ENCODE measurements around the gene FLG.
A peak's percentile ranks its signal among the peaks of the same experiment; 100 is the strongest.
"Not testable (repeated sequence)": the region's sequence is repeated elsewhere in the genome, so short reads cannot be mapped to it uniquely, and the experiment has no call there.

Gene FLG

DNA sequence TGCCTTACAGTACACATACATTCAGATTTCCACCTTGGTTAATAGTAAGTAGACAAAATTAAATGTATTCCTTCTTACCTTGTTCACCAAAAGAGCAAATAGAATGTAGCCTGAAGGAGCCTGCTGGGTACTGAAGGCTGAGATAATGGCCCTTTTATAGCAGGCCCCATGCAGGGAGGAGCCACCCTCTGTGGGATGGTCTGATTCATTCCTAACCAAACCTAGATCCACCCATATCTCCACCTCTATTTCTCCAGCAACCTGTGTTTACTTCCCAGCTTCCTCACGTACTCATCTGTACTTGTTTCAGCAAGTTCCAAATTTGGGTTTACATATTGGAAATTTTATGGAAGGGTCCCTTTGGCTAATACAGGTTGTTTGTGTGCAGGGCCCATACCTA lies at the start of gene FLG:
FLG (minus strand) TSS at position 129 of the 400 bp plus-strand sequence. CDS start 9,783 bp downstream, outside the sequence.
- DNase-seq: no peak

DNA sequence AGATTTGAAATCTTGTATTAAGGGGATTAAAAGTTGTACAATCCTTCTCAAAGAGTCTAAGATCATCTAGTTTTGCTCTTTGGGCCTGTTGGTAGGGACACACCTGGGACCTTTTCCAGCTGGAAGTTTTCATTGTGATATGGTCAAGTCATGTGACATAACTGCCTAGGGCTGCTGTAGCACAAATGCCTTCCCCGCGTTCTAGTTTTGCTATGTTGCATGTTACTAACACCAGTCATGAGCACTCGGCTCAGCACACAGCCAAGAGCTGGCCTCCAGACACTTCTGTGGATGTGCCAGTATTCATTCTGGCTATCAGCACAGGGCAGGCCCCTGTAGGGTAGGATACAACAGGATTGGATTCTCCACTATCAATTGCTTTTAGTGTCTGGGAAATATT lies 49.4 kb upstream of the FLG start:
- no peak for DNase-seq

DNA sequence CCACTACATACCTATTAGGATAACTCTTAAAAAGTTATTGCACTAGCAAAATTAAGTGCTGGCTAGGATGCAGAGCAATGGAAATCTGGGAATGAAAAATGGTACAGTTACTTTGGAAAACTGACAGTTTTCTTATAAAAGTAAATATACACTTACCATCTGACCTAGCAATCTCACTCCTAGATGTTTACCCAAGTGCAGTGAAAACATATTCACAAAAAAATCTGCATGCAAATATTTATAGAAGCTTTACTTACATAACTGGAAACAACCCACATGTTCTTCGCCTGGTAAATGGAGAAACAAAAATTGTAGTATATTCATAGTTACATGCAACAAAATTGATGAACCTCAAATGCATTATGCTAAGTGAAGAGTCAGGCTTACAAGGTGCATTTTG lies 47.6 kb upstream of the FLG start:
- DNase-seq: no peak

DNA sequence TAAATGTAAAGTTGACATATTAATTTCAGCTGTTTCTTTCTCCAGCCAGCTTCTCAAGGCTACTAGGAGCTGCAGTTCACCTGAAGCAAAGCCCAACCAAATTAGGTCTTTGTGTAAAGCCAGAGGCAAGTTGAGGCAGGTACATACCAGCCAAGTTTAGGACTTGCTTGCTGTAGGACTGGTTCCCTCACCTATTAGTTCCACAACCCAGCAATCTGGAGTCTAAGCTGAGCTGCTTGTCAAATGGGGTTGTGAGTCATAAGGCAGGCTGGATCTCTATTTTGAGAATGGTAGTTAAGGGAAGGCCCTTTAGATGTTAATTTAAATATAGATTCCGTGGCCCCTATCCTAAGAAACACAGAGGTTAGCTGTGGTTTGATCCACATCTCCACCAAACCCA lies 42.4 kb upstream of the FLG start:
- DNase-seq: no peak

DNA sequence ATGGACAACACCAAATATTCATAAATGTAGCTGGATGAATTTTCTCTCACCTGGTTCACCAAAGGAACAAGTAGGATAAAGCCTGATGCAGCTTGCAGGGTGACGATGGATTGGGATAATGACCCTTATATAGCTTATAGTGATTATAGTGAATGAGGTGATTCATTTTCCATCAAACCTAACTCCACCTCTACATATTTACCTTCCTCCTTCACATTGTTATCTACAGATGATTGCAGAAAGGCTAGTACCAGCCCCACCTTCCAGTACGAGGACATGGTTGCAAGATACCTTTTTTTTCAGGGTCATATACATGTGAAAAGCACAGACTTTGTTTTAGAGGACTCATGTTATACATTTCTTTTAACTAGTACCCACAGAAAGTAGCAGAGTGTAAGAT lies 34.9 kb upstream of the FLG start, which contains the start of gene FLG2:
FLG2 (minus strand) TSS at position 101 of the 400 bp plus-strand sequence. CDS start 1,122 bp downstream, outside the sequence.
- no peak for DNase-seq

DNA sequence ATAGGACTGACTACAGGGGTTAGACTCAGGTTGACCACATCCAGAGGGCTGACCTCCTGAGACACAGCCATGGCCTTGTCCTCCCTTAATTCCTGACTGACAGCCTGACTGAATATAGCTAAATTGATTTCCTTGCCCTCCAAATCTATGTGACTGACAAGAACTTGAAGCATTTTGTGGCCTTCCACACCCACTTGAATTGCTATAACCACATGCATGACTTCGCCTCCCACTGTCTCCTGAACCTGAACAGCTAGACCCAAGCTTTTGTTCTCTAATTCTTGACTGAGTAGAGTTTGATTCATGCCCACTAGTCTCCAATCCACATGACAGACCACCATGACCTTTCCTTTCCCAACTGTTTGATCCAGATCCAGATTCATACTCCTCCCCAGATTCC lies 31.7 kb upstream of the FLG start:
- no peak for DNase-seq

DNA sequence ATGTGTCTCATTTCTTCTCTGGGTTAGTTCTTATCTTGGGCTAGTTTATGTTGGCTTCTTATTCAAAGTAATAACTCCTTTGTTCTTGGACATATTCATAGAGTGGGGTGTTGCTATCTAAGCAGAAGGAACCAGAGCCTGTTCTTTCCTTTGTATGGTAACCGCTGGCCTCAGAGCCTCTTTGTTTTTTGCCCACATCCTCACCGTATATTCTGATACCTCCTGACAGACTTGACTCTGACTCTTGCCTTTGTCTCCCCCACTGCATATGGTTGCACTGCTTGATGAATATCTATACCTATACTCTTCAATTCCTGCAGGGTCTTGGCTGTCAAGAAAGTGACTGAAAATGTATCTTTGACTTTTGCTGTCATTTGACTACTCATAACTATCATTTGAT lies 24.6 kb upstream of the FLG start:
- DNase-seq: no peak

DNA sequence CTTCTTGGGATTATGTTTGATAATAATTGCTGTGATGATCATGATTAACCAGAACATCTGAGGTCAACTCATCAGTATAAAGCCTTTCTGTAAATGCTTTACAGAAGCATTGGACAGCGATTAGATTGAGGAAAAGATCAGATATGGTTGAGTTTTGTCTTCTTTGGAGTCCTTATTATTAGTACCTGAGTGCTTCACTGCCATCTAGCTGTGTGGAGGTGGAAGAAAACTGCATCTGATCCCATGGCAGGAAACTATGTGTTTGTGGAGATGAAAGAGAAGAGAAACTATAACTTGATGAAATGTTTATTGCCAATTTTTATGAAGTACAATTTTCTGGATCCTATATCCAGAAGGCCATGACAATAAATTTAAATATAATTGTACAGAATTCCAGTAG lies 23.4 kb upstream of the FLG start:
- DNase-seq: no peak

DNA sequence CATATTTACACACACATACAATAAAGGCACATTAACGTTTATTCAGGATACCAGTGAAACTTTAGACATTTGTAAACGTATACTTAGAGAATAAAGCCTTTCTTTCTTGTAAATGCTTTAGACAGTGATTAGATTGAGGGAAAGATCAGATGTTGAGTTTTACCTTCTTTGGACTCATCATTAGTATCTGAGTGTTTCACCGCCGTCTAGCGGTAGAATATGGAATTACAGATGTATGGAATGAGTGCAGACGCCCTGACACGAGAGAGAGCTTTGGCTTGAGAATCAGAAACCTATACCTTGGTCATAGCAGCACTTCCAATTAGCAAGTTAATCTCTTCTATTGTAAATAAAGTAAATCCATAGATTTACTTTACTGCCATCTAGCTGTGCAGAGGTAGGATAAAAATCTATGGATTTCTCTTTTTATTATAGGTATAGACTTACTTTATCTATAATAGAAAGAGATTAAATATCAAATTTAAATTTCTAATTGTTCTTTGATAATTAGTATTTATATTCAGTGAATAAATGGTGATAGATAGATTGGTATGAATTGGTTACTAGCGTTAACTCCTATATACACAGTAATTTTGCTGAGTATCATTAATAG lies 22.2 kb upstream of the FLG start:
- peak; percentile 25 for DNase-seq

DNA sequence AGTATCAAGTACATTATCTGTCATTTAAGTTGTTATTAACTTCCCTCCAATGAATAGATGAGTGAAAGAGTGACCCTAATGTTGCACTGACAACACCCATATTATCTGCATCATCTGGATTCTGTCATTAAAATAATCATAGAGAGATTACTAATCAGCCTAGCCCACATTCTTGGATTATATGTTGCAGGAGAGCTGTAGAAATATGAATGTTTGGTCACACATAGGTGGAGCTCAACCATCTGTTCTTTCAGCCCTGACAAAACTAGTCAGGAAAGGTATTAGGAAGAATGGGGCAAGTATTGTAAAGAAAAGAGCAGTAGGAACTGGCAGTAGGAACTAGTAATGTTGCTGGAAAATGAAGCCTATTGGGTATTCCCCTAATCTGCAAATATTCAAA lies 19.4 kb upstream of the FLG start:
- DNase-seq: no peak

DNA sequence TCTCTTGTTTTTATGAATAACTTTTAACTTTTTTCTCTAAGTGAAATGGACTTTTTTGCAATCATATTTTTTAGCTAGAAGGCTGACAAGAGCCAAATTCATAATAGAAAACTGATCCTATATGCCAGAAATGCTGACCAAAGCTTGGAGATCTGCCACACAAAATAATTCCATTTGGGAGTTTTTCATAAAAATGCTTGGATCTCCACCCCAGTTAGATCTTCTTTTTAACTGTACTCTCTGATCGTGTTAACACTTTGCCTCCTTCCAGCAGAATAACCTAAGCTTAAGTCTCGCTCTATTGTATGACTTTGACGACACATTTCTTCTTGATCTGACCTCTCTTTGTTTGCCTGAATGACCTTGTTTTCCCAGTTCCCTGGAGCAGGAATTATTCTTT lies 18.0 kb upstream of the FLG start:
- DNase-seq: no peak

DNA sequence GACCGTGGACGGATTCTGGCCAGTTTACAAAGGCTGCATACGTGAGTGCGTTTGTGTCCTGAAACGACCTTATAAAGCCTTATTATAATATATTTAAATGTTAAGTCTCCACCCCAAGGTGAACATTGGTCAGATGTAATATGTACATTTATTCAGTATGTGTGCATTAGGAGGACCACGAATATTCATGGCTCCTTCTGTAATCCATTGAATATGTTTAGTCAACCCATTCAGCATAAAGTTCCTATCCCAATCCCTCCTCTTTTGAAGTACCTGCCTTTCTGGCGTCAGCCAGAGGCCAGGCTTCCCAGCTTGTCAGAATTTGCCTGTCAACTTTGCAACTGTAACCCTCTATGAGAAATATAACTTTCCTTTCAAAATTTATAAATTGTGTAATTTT lies 10.4 kb upstream of the FLG start:
- DNase-seq: no peak

DNA sequence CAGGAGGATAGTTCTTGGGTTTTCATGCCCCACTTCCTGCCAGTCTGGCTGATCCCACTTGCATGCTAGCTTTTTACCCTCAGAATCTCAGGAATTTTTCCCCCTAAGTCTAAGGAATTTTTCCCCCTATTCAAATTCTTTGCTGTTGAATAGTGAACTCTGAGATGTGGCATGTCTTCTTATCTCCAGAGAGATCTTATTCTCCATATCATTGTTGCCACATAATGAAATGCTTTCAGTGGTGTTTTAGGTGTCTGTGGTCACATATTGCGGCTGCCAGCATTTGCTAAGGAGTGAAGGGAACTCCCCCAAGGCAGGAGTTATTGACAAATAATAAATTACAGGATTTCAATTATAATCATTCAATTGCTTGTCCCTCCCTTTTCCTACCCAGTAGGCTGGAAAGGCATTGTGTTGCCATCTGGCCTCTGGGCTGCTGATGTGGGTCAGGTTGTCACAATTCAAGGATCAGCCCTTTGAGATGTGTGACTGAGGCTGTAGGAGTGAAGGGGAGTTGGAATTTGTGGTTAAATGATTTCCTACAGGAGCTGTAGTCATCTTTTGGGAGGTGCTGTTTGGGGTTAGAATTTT lies 3.9 kb upstream of the FLG start:
- no peak for DNase-seq

DNA sequence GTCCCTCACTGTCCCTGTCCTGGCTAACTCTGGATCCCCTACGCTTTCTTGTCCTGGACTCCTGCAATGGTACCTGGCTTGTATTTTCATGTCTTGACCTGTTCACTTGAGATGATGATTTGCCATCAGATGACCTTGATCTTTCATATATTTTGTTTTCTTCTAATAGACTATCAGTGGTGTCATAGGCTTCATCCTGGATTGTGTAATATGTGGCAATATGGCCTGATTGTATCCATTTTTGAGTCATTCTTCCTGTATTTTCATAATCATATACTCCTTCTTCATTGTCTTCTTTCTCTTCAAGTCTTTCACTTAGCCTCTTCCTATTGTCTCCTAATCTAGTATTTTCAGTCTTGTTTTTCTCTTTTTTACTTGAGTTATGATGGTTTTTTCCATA lies 11.1 kb downstream of the FLG start:
- no peak for DNase-seq

DNA sequence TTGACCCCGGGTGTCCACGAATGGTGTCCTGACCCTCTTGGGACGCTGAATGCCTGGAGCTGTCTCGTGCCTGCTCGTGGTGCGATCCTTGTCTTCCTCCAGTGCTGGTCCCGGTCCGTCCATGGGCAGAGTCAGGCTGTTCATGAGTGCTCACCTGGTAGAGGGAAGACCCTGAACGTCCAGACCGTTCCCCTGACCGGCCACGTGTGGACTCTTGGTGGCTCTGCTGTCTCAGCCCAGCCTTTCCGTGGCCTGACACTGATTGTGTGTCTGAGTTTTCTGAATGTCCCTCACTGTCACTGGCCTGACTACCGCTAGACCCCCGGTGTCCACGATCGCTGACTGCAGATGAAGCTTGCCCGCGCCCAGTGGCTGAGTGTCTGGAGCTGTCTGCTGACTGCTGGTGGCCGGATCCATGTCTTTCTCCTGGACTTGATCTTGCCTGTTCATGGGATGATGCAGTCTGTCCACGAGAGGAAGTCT lies 11.7 kb downstream of the FLG start:
- no peak for DNase-seq

DNA sequence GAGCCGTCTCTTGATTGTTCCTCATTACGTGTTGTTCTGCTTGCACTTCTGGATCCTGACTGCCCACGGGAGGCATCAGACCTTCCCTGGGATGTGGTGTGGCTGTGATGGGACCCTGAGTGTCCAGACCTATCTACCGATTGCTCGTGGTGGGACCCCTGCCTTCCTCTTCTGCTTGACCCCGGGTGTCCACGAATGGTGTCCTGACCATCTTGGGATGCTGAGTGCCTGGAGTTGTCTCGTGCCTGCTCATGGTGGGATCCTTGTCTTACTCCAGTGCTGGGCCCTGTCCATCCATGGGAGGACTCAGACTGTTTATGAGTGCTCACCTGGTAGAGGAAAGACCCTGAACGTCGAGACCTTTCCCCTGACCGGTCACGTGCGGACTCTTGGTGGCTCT lies 12.9 kb downstream of the FLG start:
- DNase-seq: not testable (repeated sequence)

DNA sequence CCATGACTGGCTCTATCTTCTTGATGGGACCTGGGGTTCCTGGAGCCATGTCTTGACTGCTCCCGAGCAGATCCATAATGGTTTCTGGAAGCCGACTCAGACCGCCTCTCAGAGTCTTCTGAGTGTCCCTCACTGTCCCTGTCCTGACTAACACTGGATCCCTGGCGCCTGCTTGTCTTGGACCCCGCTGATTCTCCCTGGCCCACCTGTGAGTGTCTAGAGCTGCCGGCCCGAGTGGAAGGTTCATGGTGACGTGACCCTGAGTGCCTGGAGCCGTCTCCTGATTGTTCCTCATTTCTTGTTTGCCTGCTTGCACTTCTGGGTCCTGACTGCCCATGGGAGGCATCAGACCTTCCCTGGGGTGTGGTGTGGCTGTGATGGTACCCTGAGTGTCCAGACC lies 15.1 kb downstream of the FLG start:
- DNase-seq: no peak

DNA sequence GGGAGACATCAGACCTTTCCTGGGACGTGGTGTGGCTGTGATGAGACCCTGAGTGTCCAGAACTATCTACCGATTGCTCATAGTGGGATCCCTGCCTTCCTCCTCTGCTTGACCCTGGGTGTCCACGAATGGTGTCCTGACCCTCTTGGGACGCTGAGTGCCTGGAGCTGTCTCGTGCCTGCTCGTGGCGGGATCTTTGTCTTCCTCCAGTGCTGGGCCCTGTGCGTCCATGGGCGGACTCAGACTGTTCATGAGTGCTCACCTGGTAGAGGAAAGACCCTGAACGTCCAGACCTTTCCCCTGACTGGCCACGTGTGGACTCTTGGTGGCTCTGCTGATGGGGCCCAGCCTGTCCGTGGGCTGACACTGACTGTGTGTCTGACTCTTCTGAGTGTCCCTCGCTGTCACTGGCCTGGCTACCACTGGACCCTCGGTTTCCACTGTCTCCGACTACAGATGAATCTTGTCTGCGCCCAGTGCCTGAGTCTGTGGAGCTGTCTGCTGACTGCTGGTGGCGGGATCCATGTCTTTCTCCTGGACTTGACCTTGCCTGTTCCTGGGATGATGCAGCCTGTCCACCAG lies 15.6 kb downstream of the FLG start:
- DNase-seq: not testable (repeated sequence)

DNA sequence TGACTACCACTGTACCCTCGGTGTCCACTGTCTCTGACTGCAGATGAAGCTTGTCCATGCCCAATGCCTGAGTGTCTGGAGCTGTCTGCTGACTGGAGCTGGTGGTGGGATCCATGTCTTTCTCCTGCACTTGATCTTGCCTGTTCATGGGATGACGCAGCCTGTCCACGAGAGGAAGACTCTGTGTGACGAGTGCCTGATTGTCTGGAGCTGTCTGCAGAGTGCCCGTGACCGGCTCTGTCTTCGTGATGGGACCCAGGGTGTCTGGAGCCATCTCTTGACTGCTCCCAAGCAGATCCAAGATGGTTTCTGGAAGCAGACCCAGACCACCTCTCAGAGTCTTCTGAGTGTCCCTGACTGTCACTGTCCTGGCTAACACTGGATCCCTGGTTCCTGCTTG lies 16.3 kb downstream of the FLG start:
- DNase-seq: not testable (repeated sequence)

DNA sequence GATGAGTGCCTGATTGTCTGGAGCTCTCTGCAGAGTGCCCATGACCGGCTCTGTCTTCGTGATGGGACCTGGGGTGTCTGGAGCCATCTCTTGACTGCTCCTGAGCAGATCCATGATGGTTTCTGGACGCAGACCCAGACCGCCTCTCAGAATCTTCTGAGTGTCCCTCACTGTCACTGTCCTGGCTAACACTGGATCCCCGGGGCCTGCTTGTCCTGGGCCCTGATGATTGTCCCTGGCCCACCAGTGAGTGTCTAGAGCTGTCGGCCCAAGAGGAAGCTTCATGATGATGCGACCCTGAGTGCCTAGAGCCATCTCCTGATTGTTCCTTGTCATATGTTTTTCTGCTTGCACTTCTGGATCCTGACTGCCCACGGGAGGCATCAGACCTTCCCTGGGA lies 17.1 kb downstream of the FLG start:
- DNase-seq: not testable (repeated sequence)

DNA sequence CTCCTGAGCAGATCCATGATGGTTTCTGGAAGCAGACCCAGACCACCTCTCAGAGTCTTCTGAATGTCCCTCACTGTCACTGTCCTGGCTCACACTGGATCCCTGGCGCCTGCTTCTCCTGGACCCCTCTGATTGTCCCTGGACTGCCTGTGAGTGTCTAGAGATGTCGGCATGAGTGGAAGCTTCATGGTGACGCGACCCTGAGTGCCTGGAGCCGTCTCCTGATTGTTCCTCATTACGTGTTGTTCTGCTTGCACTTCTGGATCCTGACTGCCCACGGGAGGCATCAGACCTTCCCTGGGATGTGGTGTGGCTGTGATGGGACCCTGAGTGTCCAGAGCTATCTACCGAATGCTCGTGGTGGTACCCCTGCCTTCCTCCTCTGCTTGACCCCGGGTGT lies 18.9 kb downstream of the FLG start:
- not testable (repeated sequence) for DNase-seq

DNA sequence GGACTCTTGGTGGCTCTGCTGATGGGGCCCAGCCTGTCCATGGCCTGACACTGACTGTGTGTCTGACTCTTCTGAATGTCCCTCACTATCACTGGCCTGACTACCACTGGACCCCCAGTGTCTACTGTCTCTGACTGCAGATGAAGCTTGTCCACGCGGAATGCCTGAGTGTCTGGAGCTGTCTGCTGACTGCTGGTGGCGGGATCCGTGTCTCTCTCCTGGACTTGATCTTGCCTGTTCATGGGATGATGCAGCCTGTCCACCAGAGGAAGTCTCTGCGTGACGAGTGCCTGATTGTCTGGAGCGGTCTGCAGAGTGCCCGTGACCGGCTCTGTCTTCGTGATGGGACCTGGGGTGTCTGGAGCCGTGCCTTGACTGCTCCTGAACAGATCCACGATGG lies 20.3 kb downstream of the FLG start:
- not testable (repeated sequence) for DNase-seq

DNA sequence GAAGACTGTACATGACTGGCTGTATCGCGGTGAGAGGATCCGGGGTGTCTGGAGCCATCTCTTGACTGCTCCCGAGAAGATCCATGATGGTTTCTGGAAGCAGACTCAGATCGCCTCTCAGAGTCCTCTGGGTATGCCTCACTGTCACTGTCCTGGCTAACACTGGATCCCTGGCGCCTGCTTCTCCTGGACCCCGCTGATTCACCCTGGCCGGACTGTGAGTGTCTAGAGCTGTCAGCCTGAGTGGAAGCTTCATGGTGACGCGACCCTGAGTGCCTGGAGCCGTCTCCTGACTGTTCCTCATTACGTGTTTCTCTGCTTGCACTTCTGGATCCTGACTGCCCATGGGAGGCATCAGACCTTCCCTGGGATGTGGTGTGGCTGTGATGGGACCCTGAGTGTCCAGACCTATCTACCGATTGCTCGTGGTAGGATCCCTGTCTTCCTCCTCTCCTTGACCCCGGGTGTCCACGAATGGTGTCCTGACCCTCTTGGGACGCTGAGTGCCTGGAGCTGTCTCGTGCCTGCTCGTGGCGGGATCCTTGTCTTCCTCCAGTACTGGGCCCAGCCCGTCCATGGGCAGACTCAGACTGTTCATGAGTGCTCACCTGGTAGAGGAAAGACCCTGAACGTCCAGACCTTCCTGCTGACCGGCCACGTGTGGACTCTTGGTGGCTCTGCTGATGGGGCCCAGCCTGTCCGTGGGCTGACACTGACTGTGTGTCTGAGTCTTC lies 21.7 kb downstream of the FLG start:
- DNase-seq: not testable (repeated sequence)

DNA sequence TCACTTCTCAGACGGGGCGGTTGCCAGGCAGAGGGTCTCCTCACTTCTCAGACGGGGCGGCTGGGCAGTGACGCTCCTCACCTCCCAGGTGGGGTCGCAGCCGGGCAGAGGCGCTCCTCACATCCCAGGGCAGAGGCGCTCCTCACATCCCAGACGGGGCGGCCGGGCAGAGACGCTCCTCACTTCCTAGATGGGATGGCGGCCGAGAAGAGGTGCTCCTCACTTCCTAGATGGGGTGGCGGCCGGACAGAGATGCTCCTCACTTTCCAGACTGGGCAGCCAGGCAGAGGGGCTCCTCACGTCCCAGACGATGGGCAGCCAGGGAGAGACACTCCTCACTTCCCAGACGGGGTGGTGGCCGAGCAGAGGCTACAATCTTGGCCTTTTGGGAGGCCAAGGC lies 68.6 kb downstream of the FLG start:
- not testable (repeated sequence) for DNase-seq
